H1 (cell line): ENCODE data around the gene TGFBI. TPM values are rescaled to one million over a fixed set of nuclear protein-coding genes. Genes with fewer than 3 reads are reported as not detected.

Experiments
- CTCF ChIA-PET: fragments of 300-600 bp; sonication (Branson Sonifier 250); formaldehyde crosslinking; loops from one replicate; lab custom pipeline; 2021; ENCODE audit not compliant: partially characterized antibody; lab: Charles Lee
- POLR2A ChIA-PET: fragments of 300-600 bp; sonication (Branson Sonifier 250); formaldehyde crosslinking; loops from one replicate; lab custom pipeline; 2021; ENCODE audit warnings: inconsistent platforms; ENCODE audit not compliant: partially characterized antibody; lab: Charles Lee
- DNase-seq, 2 experiments: peaks; one replicate each; pipeline versions ENCODE4 v3.0.0 to v3.0.0-alpha.2; 2010 to 2022; ENCODE audit warnings: low spot score in 2 of 2, low read depth in 1 of 2, mixed read lengths in 1 of 2
- FAIRE-seq: peaks from 2 replicates; lab custom pipeline; 2011; peaks lifted over from hg19 to GRCh38; lab: Jason Lieb, UNC
- H2AFZ ChIP-seq: 2 replicates; pipeline ENCODE4 v1.8.1; 2012; ENCODE audit warnings: low read length, inconsistent platforms
- H2AK5ac ChIP-seq: 2 replicates; pipeline ENCODE4 v1.6.1; 2013; ENCODE audit warnings: low read depth, low read length
- H2BK120ac ChIP-seq: replicated peaks from 2 replicates; pipeline ENCODE3; 2013; ENCODE audit warnings: low read depth, low read length, inconsistent platforms
- H2BK12ac ChIP-seq: 2 replicates; pipeline ENCODE4 v1.6.1; 2013; ENCODE audit warnings: low read depth, low read length
- H2BK15ac ChIP-seq: 2 replicates; pipeline ENCODE4 v1.6.1; 2013; ENCODE audit warnings: low read length
- H2BK20ac ChIP-seq: 2 replicates; pipeline ENCODE4 v1.6.1; 2013; ENCODE audit warnings: low read length
- H2BK5ac ChIP-seq: 2 replicates; pipeline ENCODE4 v1.6.1; 2013; ENCODE audit warnings: low read depth, low read length
- H3K14ac ChIP-seq: 2 replicates; pipeline ENCODE4 v1.6.1; 2013; ENCODE audit warnings: inconsistent platforms; ENCODE audit not compliant: insufficient read length
- H3K18ac ChIP-seq: 2 replicates; pipeline ENCODE4 v1.6.1; 2013; ENCODE audit warnings: low read length; ENCODE audit errors: extremely low read depth
- H3K23ac ChIP-seq: 2 replicates; pipeline ENCODE4 v1.6.1; 2013; ENCODE audit warnings: inconsistent platforms; ENCODE audit not compliant: insufficient read length
- H3K23me2 ChIP-seq: 2 replicates; pipeline ENCODE4 v1.6.1; 2013; ENCODE audit warnings: low read depth, low read length
- H3K27ac ChIP-seq: 2 replicates; pipeline ENCODE4 v1.6.1; 2011; ENCODE audit warnings: low read depth, low read length, inconsistent platforms
- H3K27me3 ChIP-seq, 4 experiments: replicated peaks in 1 of 4; 1 replicate in 1 of 4; 2 replicates in 3 of 4; pipeline versions ENCODE4 v1.6.1 to v1.8.1; 2011 to 2013; ENCODE audit warnings: low read length in 3 of 4, mild to moderate bottlenecking in 3 of 4, inconsistent platforms in 2 of 4, mixed read lengths in 2 of 4, moderate library complexity in 1 of 4; ENCODE audit not compliant: control insufficient read depth in 3 of 4, insufficient read depth in 3 of 4; ENCODE audit errors: extremely low read depth in 1 of 4
- H3K36me3 ChIP-seq, 4 experiments: 2 replicates each; pipeline versions ENCODE4 v1.6.1 to v1.8.1; 2011 to 2013; ENCODE audit warnings: mild to moderate bottlenecking in 4 of 4, low read length in 3 of 4, moderate library complexity in 2 of 4, control low read depth in 1 of 4, inconsistent platforms in 1 of 4; ENCODE audit not compliant: insufficient read depth in 4 of 4, control insufficient read depth in 2 of 4
- H3K4ac ChIP-seq: replicated peaks from 2 replicates; pipeline ENCODE3; 2013; ENCODE audit warnings: low read length, low read depth, mixed read lengths, inconsistent platforms; ENCODE audit not compliant: insufficient read length
- H3K4me1 ChIP-seq, 4 experiments: replicated peaks in 1 of 4; 1 replicate in 1 of 4; 2 replicates in 3 of 4; pipeline versions ENCODE4 v1.6.1 to v1.8.1; 2011 to 2013; ENCODE audit warnings: low read length in 3 of 4, inconsistent platforms in 2 of 4, mixed read lengths in 1 of 4; ENCODE audit not compliant: insufficient read depth in 4 of 4, control insufficient read depth in 3 of 4
- H3K4me2 ChIP-seq, 2 experiments: 2 replicates each; pipeline versions ENCODE4 v1.6.1 to v1.8.1; 2011 to 2013; ENCODE audit warnings: low read depth in 2 of 2, low read length in 2 of 2, control low read depth in 1 of 2, inconsistent platforms in 1 of 2, mild to moderate bottlenecking in 1 of 2; ENCODE audit not compliant: insufficient read depth in 1 of 2
- H3K4me3 ChIP-seq, 4 experiments: fragments of 200-600, 300-600 bp in 1 of 4; sonication (generic), shearing (Covaris generic), sonication (Bioruptor Twin) in 1 of 4; 2 replicates each; pipeline versions ENCODE4 v1.5.1 to v1.8.1; 2011 to 2016; ENCODE audit warnings: low read length in 4 of 4, low read depth in 3 of 4, control low read depth in 2 of 4, inconsistent platforms in 2 of 4, mild to moderate bottlenecking in 2 of 4, mixed read lengths in 1 of 4, moderate library complexity in 1 of 4; ENCODE audit not compliant: insufficient read depth in 2 of 4; ENCODE audit errors: extremely low read depth in 1 of 4
- H3K56ac ChIP-seq: replicated peaks from 2 replicates; pipeline ENCODE3; 2013; ENCODE audit warnings: low read depth, mild to moderate bottlenecking, mixed read lengths, low read length, inconsistent platforms; ENCODE audit not compliant: insufficient read length
- H3K79me1 ChIP-seq: 2 replicates; pipeline ENCODE4 v1.6.1; 2013; ENCODE audit warnings: low read depth, low read length, control low read depth
- H3K79me2 ChIP-seq, 2 experiments: 2 replicates each; pipeline versions ENCODE4 v1.6.1 to v1.8.1; 2012 to 2013; ENCODE audit warnings: low read length in 2 of 2, mild to moderate bottlenecking in 2 of 2, inconsistent platforms in 1 of 2; ENCODE audit not compliant: insufficient read depth in 2 of 2, control insufficient read depth in 1 of 2
- H3K9ac ChIP-seq, 4 experiments: replicated peaks in 1 of 4; 1 replicate in 1 of 4; 2 replicates in 3 of 4; pipeline versions ENCODE4 v1.6.1 to v1.8.1; 2011 to 2013; ENCODE audit warnings: low read depth in 3 of 4, low read length in 3 of 4, control low read depth in 2 of 4, mild to moderate bottlenecking in 2 of 4, moderate library complexity in 2 of 4, inconsistent platforms in 1 of 4; ENCODE audit errors: extremely low read depth in 1 of 4
- H3K9me3 ChIP-seq, 2 experiments: 2 replicates each; pipeline versions ENCODE4 v1.6.1 to v1.8.1; 2012 to 2013; ENCODE audit warnings: mild to moderate bottlenecking in 2 of 2, moderate library complexity in 2 of 2, control low read depth in 1 of 2, inconsistent platforms in 1 of 2, low read depth in 1 of 2, low read length in 1 of 2, mixed read lengths in 1 of 2; ENCODE audit not compliant: insufficient read depth in 2 of 2
- H4K20me1 ChIP-seq, 2 experiments: replicated peaks in 1 of 2; 2 replicates each; pipeline versions ENCODE3 to v1.8.1; 2011 to 2013; ENCODE audit warnings: inconsistent platforms in 2 of 2, low read length in 2 of 2, mild to moderate bottlenecking in 1 of 2; ENCODE audit not compliant: insufficient read depth in 2 of 2, control insufficient read depth in 1 of 2
- H4K5ac ChIP-seq: 2 replicates; pipeline ENCODE4 v1.6.1; 2013; ENCODE audit warnings: low read length, low read depth, mixed read lengths, inconsistent platforms; ENCODE audit not compliant: insufficient read length
- H4K8ac ChIP-seq: 2 replicates; pipeline ENCODE4 v1.8.0; 2013; ENCODE audit warnings: mild to moderate bottlenecking, moderate library complexity, low read length, inconsistent platforms; ENCODE audit not compliant: insufficient read depth; ENCODE audit errors: extremely low read depth
- H4K91ac ChIP-seq: replicated peaks from 2 replicates; pipeline ENCODE3; 2013; ENCODE audit warnings: low read length, mixed read lengths, inconsistent platforms; ENCODE audit not compliant: insufficient read length
- CBX8 ChIP-seq: fragments of 300-800, 300-1000 bp; sonication (generic); IDR thresholded peaks from 2 replicates; pipeline ENCODE4 v1.7.1; 2016; ENCODE audit warnings: low read depth, low read length, borderline replicate concordance
- EGR1 ChIP-seq: IDR thresholded peaks from 2 replicates; pipeline ENCODE4 v1.6.1; 2011; ENCODE audit warnings: low read depth, low read length, borderline replicate concordance
- EP300 ChIP-seq, 2 experiments: IDR thresholded peaks; 1 replicate in 1 of 2; 2 replicates in 1 of 2; pipeline ENCODE4 v1.6.1; 2011 to 2012; ENCODE audit warnings: low read depth in 2 of 2, low read length in 2 of 2, mild to moderate bottlenecking in 2 of 2, borderline replicate concordance in 1 of 2, inconsistent platforms in 1 of 2, moderate library complexity in 1 of 2
- GTF2F1 ChIP-seq: IDR thresholded peaks from 2 replicates; pipeline ENCODE4 v1.6.1; 2012; ENCODE audit warnings: low read depth, low read length, improper control_type of control experiment, borderline replicate concordance
- KDM4A ChIP-seq: IDR thresholded peaks from one replicate; pipeline ENCODE4 v1.7.1; 2012; ENCODE audit warnings: low read depth, mild to moderate bottlenecking, moderate library complexity, low read length, inconsistent platforms; ENCODE audit not compliant: severe bottlenecking
- POLR2AphosphoS5 ChIP-seq: IDR thresholded peaks from 2 replicates; pipeline ENCODE4 v1.6.1; 2011; ENCODE audit warnings: low read depth, low read length
- POU5F1 ChIP-seq: IDR thresholded peaks from 2 replicates; pipeline ENCODE4 v1.6.1; 2011; ENCODE audit warnings: low read depth, mild to moderate bottlenecking, low read length, moderate library complexity
- RNF2 ChIP-seq: fragments of 200-900, 300-1000 bp; sonication (generic); IDR thresholded peaks from 2 replicates; pipeline ENCODE4 v1.7.1; 2016; ENCODE audit warnings: borderline replicate concordance, low read depth, mild to moderate bottlenecking, antibody characterized with exemption, low read length; ENCODE audit not compliant: poor library complexity, severe bottlenecking; ENCODE audit errors: missing control alignments
- SP2 ChIP-seq: IDR thresholded peaks from 2 replicates; pipeline ENCODE4 v1.6.1; 2012; ENCODE audit warnings: mild to moderate bottlenecking, low read length, inconsistent platforms
- SUZ12 ChIP-seq: fragments of 200-600 bp; sonication (generic); IDR thresholded peaks from 2 replicates; pipeline ENCODE4 v1.6.1; 2012; ENCODE audit warnings: mild to moderate bottlenecking, inconsistent platforms, low read length, moderate library complexity, mixed read lengths
- TAF1 ChIP-seq: IDR thresholded peaks from 2 replicates; pipeline ENCODE4 v1.6.1; 2011; ENCODE audit warnings: mild to moderate bottlenecking, low read depth, low read length
- WGBS, 2 experiments: shearing (Covaris generic) in 1 of 2; methylation state at CpG; one replicate each; pipeline versions ENCODE4 v1.1.6 to v1.1.7; 2013 to 2015; ENCODE audit warnings: low lambda C conversion rate in 2 of 2, mixed read lengths in 2 of 2, inconsistent platforms in 1 of 2, low coverage in 1 of 2, missing lambda C conversion rate in 1 of 2; ENCODE audit not compliant: insufficient replicate concordance in 2 of 2, insufficient coverage in 1 of 2, insufficient read length in 1 of 2; ENCODE audit errors: extremely low coverage in 1 of 2, missing lambda C conversion rate in 1 of 2; 5-methylcytosine and 5-hydroxymethylcytosine counted together
- polyA plus RNA-seq, 7 experiments: library from polyadenylated mRNA; depleted of rRNA in 3 of 7; stranded (reverse) in 5 of 7; unstranded in 2 of 7; fragments of >200 nt in 5 of 7; fragments of 200-250 nt in 2 of 7; gene quantifications; 1 replicate in 5 of 7; 2 replicates in 1 of 7; 4 replicates in 1 of 7; pipeline versions ENCODE4 v1.2.1 to v1.2.3, GENCODE V29; 2011 to 2013; ENCODE audit warnings: missing spikeins in 2 of 7, mixed read lengths in 2 of 7
- total RNA-seq: library from RNA; stranded (reverse); fragmentation: NEBNext Ultra II Directional; extraction: Animal tissue kit (Norgen Biotek cat#: 25700); gene quantifications from 2 replicates; pipeline ENCODE4 v1.2.1, GENCODE V29; 2021

The TGFBI gene
- total and polyA plus RNA-seq, 2 of the 8 experiments (the other 6 are each of a cell fraction or from before 2014, with no cell fraction given) = 6.0 to 8.5 TPM

DNA sequence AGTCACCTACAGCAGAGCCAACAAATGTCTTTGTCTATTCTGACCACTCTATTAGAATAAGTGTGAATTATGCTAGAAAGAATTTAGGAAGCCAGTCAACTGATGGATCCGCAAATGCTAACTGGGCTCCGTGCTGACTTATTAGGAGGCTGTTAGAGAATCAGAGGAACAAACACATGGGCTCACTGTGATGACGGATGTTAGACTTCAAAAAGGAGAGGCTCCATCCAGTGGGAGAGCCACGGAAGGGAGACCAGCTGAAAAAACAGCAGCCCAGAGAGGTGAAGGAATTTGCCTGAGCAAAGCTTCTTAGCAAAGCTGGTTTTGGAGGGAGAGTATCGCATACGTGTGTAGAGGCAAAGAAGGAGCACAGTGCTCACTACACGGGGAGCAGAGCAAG is 5.8 kb upstream of the TGFBI start:
- H4K20me1 ChIP-seq = no peaks in the 10 kb centered on the region
- WGBS, 2 experiments = 84% methylated on average over 7 of the region's 7 CpGs; no CpG with 5 or more reads in 1 of the 2 experiments
- H2BK5ac ChIP-seq = no peak overlapping the region
- no peak overlapping the region for H3K23ac ChIP-seq
- no peak overlapping the region for H3K9ac ChIP-seq
- H3K36me3 ChIP-seq = no peaks in the 10 kb centered on the region
- H3K14ac ChIP-seq = no peak overlapping the region
- H3K79me1 ChIP-seq = no peaks in the 10 kb centered on the region
- H3K27ac ChIP-seq = no peak overlapping the region
- H3K4me3 ChIP-seq = no peak overlapping the region
- no peak overlapping the region for H2BK15ac ChIP-seq
- H2AFZ ChIP-seq = no peak overlapping the region
- H3K27me3 ChIP-seq = peaks cover 0 to 12% (median 10%) of the 10 kb centered on the region in 4 experiments; a peak in 6 of 7 replicates
- no peak overlapping the region for H2BK20ac ChIP-seq
- no peak overlapping the region for H4K91ac ChIP-seq
- H2BK120ac ChIP-seq = no peak overlapping the region
- POLR2A ChIA-PET = no interaction called here
- H3K4me1 ChIP-seq = no peaks in the 10 kb centered on the region
- no peak overlapping the region for H3K18ac ChIP-seq
- H3K23me2 ChIP-seq = no peaks in the 10 kb centered on the region
- FAIRE-seq (no peak), DNase-seq (no peak)
- H4K5ac ChIP-seq = no peak overlapping the region
- no peak overlapping the region for H3K4ac ChIP-seq
- no peak overlapping the region for H3K56ac ChIP-seq
- no peaks in the 10 kb centered on the region; a peak in 1 of 4 replicates for H3K79me2 ChIP-seq
- no peaks in the 10 kb centered on the region for H3K9me3 ChIP-seq
- H4K8ac ChIP-seq = no peak overlapping the region
- H2AK5ac ChIP-seq = no peak overlapping the region
- CTCF ChIA-PET = interaction anchor here (0.6 to 1.3 kb wide), 3 partner anchors 29 to 78 kb away, joined by 3 read pairs; no protein-coding TSS in a partner anchor
- no peak overlapping the region for H2BK12ac ChIP-seq
- H3K4me2 ChIP-seq = no peak overlapping the region
- no peak for TF ChIP-seq EGR1
- no peak for TF ChIP-seq SP2
- TF ChIP-seq EP300 (IDR thresholded peaks at IDR 0.05; ENCODE audit: borderline replicate concordance in 1 of 2, low read depth in 2 of 2, low read length in 2 of 2) = no peak
- TF ChIP-seq POLR2AphosphoS5 = no peak
- TF ChIP-seq GTF2F1 = no peak
- TF ChIP-seq POU5F1 = no peak
- TF ChIP-seq CBX8 = no peak
- TF ChIP-seq TAF1 = no peak
- TF ChIP-seq KDM4A = no peak
- no peak for TF ChIP-seq SUZ12
- TF ChIP-seq RNF2 = no peak
